ENCODE results near the gene ZNF189. TPM values are rescaled to one million over a fixed set of nuclear protein-coding genes. Genes with fewer than 3 reads are reported as not detected.

ZNF189 gene
- polyA plus RNA-seq, 1 donor (not counting 4 experiments of a cell fraction or from before 2014, with no cell fraction given), result 8.7 TPM

GRCh38 chr9:101433229-101433628 lies 34.6 kb downstream of the ZNF189 start:
- no peak overlapping the region for H3K9ac ChIP-seq (ENCODE audit: control insufficient read depth, extremely low read depth, insufficient read depth, low read length)
- no peak overlapping the region for H2AFZ ChIP-seq (ENCODE audit: control insufficient read depth, low read length)
- DNase-seq (ENCODE audit: low read depth, low spot score) (no peak), FAIRE-seq (no peak)
- H3K27ac ChIP-seq (ENCODE audit: control insufficient read depth, insufficient read depth, low read length), result no peak overlapping the region
- no peak overlapping the region for H3K4me3 ChIP-seq (ENCODE audit: control insufficient read depth in 2 of 3, extremely low read depth in 1 of 3, insufficient read depth in 2 of 3, low read depth in 1 of 3, low read length in 3 of 3)
- no peaks in the 10 kb centered on the region for H3K9me3 ChIP-seq (ENCODE audit: control insufficient read depth, low read depth, low read length)
- H3K4me1 ChIP-seq (ENCODE audit: control insufficient read depth, extremely low read depth, insufficient read depth, low read length), result no peaks in the 10 kb centered on the region
- TF ChIP-seq EZH2 (IDR thresholded peaks at IDR 0.05; ENCODE audit: low read length), result no peak
- TF ChIP-seq CTCF (optimal IDR thresholded peaks at IDR 0.05 in 1 of 3, IDR thresholded peaks at IDR 0.05 in 1 of 3, conservative IDR thresholded peaks at IDR 0.05 in 1 of 3; ENCODE audit: extremely low read depth in 1 of 3, insufficient read depth in 2 of 3, low read length in 3 of 3), result no peak
- no peaks in the 10 kb centered on the region for H3K79me2 ChIP-seq (ENCODE audit: control insufficient read depth, insufficient read depth, low read length)
- dilution Hi-C loops (cut with MboI; ENCODE audit: extremely low pct_ligation_motif_present, low sequenced_read_pairs), result no loop called here
- no peaks in the 10 kb centered on the region for H4K20me1 ChIP-seq (ENCODE audit: control insufficient read depth, extremely low read depth, insufficient read depth, low read length)
- H3K4me2 ChIP-seq (ENCODE audit: control insufficient read depth, extremely low read depth, insufficient read depth, low read depth, low read length), result no peak overlapping the region
- H3K9me1 ChIP-seq (ENCODE audit: control insufficient read depth, extremely low read depth, insufficient read depth, low read length), result no peaks in the 10 kb centered on the region
- H3K27me3 ChIP-seq (ENCODE audit: control insufficient read depth, extremely low read depth, insufficient read depth, low read length), result no peaks in the 10 kb centered on the region
- no peaks in the 10 kb centered on the region for H3K36me3 ChIP-seq (ENCODE audit: control insufficient read depth in 2 of 2, extremely low read depth in 1 of 2, insufficient read depth in 2 of 2, low read length in 2 of 2)

- Histone ChIP-seq H3K9me1 (ENCODE audit: control insufficient read depth, extremely low read depth, insufficient read depth, low read length) (no peaks in the 10 kb centered on the region), H3K36me3 (ENCODE audit: control insufficient read depth in 2 of 2, extremely low read depth in 1 of 2, insufficient read depth in 2 of 2, low read length in 2 of 2) (no peaks in the 10 kb centered on the region), H3K4me2 (ENCODE audit: control insufficient read depth, extremely low read depth, insufficient read depth, low read depth, low read length) (no peak overlapping the region), H3K9me3 (ENCODE audit: control insufficient read depth, low read depth, low read length) (no peaks in the 10 kb centered on the region), H3K4me1 (ENCODE audit: control insufficient read depth, extremely low read depth, insufficient read depth, low read length) (no peaks in the 10 kb centered on the region), H3K9ac (ENCODE audit: control insufficient read depth, extremely low read depth, insufficient read depth, low read length) (no peak overlapping the region), H4K20me1 (ENCODE audit: control insufficient read depth, extremely low read depth, insufficient read depth, low read length) (no peaks in the 10 kb centered on the region), H3K79me2 (ENCODE audit: control insufficient read depth, insufficient read depth, low read length) (no peaks in the 10 kb centered on the region), H2AFZ (ENCODE audit: control insufficient read depth, low read length) (no peak overlapping the region), H3K27ac (ENCODE audit: control insufficient read depth, insufficient read depth, low read length) (no peak overlapping the region), H3K27me3 (ENCODE audit: control insufficient read depth, extremely low read depth, insufficient read depth, low read length) (no peaks in the 10 kb centered on the region), H3K4me3 (ENCODE audit: control insufficient read depth in 2 of 3, extremely low read depth in 1 of 3, insufficient read depth in 2 of 3, low read depth in 1 of 3, low read length in 3 of 3) (no peak overlapping the region)
- FAIRE-seq (no peak), DNase-seq (ENCODE audit: low read depth, low spot score) (no peak)
- dilution Hi-C loops (cut with MboI; ENCODE audit: extremely low pct_ligation_motif_present, low sequenced_read_pairs), result no loop called here
- TF ChIP-seq EZH2 (IDR thresholded peaks at IDR 0.05; ENCODE audit: low read length), result no peak
- no peak for TF ChIP-seq CTCF (optimal IDR thresholded peaks at IDR 0.05 in 1 of 3, IDR thresholded peaks at IDR 0.05 in 1 of 3, conservative IDR thresholded peaks at IDR 0.05 in 1 of 3; ENCODE audit: extremely low read depth in 1 of 3, insufficient read depth in 2 of 3, low read length in 3 of 3)
These were observed 36.3 kb downstream of the ZNF189 start for GRCh38 chr9:101434998-101435397.
